Measurements from ENCODE around the gene PPP1R12C. TPM values are rescaled to one million over a fixed set of nuclear protein-coding genes. Genes with fewer than 3 reads are reported as not detected.
A peak's percentile ranks its signal among the peaks of the same experiment; 100 is the strongest.

Gene PPP1R12C
- total RNA-seq, 1 experiment from 2014 or later = 76.4 TPM

GRCh38 chr19:55149078-55150003 is 31.9 kb upstream of the PPP1R12C start, which contains the start of gene TNNT1:
TSS of gene TNNT1 (minus strand) at chr19:55149206. CDS start at chr19:55147157, 2,049 bp downstream.
- no peak for TF ChIP-seq CTCF (IDR thresholded peaks at IDR 0.05; ENCODE audit: unreplicated experiment)
- H3K27me3 Mint-ChIP-seq (ENCODE audit: insufficient read depth, unreplicated experiment) = peaks cover 24% of the 10 kb centered on the region
- no peak within 1 kb of the TSS for H3K4me3 Mint-ChIP-seq (ENCODE audit: unreplicated experiment)
- no peak for DNase-seq (ENCODE audit: unreplicated experiment)
- intact Hi-C loops (cut with micrococcal nuclease) = no loop called here
- H3K9me3 Mint-ChIP-seq (ENCODE audit: unreplicated experiment) = peaks cover 9% of the 10 kb centered on the region
- no TSS peak for BruUV-seq (replicated peaks)
- CTCF ChIA-PET = interaction anchor here (0.5 kb wide), 1 partner anchor 9 kb away, joined by 3 read pairs; no protein-coding TSS in a partner anchor
- H3K27ac Mint-ChIP-seq (ENCODE audit: low read depth, unreplicated experiment) = peak within 1 kb of the TSS; percentile 80
- no peaks in the 10 kb centered on the region for H3K36me3 Mint-ChIP-seq (ENCODE audit: insufficient read depth, unreplicated experiment)
- POLR2A ChIA-PET = no interaction called here
- peaks cover 14% of the 10 kb centered on the region for H3K4me1 Mint-ChIP-seq (ENCODE audit: insufficient read depth, unreplicated experiment)

- no peak for TF ChIP-seq CTCF (IDR thresholded peaks at IDR 0.05; ENCODE audit: unreplicated experiment)
- ChIA-PET POLR2A (interaction anchor here (0.8 to 1.4 kb wide), 4 partner anchors 12 to 451 kb away, joined by 3 to 5 read pairs (median 4); partner anchors contain the start of gene FIZ1), CTCF (interaction anchor here (0.6 to 3.6 kb wide), 9 partner anchors 8 to 362 kb away, joined by 3 to 21 read pairs (median 3); no protein-coding TSS in a partner anchor)
- intact Hi-C loops (cut with micrococcal nuclease) = loop anchor here (2.0 kb wide), 2 partner anchors 19 to 69 kb away; partner anchors contain the start of gene DNAAF3
- no peak overlapping the region for H3K27ac Mint-ChIP-seq (ENCODE audit: low read depth, unreplicated experiment)
- no peaks in the 10 kb centered on the region for H3K36me3 Mint-ChIP-seq (ENCODE audit: insufficient read depth, unreplicated experiment)
- peaks cover 24% of the 10 kb centered on the region for H3K27me3 Mint-ChIP-seq (ENCODE audit: insufficient read depth, unreplicated experiment)
- H3K4me3 Mint-ChIP-seq (ENCODE audit: unreplicated experiment) = no peak overlapping the region
- peaks cover 9% of the 10 kb centered on the region for H3K9me3 Mint-ChIP-seq (ENCODE audit: unreplicated experiment)
- DNase-seq (ENCODE audit: unreplicated experiment) = no peak
- peaks cover 14% of the 10 kb centered on the region for H3K4me1 Mint-ChIP-seq (ENCODE audit: insufficient read depth, unreplicated experiment)
- BruUV-seq (replicated peaks) = no TSS peak
These were observed 30.3 kb upstream of the PPP1R12C start for GRCh38 chr19:55147545-55148251.

GRCh38 chr19:55146705-55147273 is 29.4 kb upstream of the PPP1R12C start:
- H3K4me3 Mint-ChIP-seq (ENCODE audit: unreplicated experiment) = peak overlapping the region; percentile 69

More at GRCh38 chr19:55146705-55147273, 29.4 kb upstream of the PPP1R12C start:
- ChIA-PET POLR2A (interaction anchor here (0.6 to 1.7 kb wide), 8 partner anchors 13 to 330 kb away, joined by 3 to 5 read pairs (median 4); partner anchors contain the start of genes ISOC2, PPP6R1 and ZNF628), CTCF (interaction anchor here (0.5 to 3.6 kb wide), 18 partner anchors 9 to 958 kb away, joined by 3 to 21 read pairs (median 3); no protein-coding TSS in a partner anchor)
- Mint-ChIP-seq H3K27me3 (ENCODE audit: insufficient read depth, unreplicated experiment) (peaks cover 24% of the 10 kb centered on the region), H3K36me3 (ENCODE audit: insufficient read depth, unreplicated experiment) (no peaks in the 10 kb centered on the region), H3K4me1 (ENCODE audit: insufficient read depth, unreplicated experiment) (peaks cover 14% of the 10 kb centered on the region), H3K9me3 (ENCODE audit: unreplicated experiment) (peaks cover 2% of the 10 kb centered on the region), H3K27ac (ENCODE audit: low read depth, unreplicated experiment) (no peak overlapping the region)
- BruUV-seq (replicated peaks) = no TSS peak
- intact Hi-C loops (cut with micrococcal nuclease) = loop anchor here (2.0 kb wide), 2 partner anchors 20 to 70 kb away; partner anchors contain the start of gene DNAAF3
- DNase-seq (ENCODE audit: unreplicated experiment) = peak; percentile 61
- no peak for TF ChIP-seq CTCF (IDR thresholded peaks at IDR 0.05; ENCODE audit: unreplicated experiment)
